Stimulated activated CD4-positive, alpha-beta T cell treated with anti-CD3 and anti-CD28 coated beads, Interleukin-12 subunit alpha, Interleukin-12 subunit beta, amount 100 ng/mL, for 4 hours (primary cell): ENCODE results near the gene PLIN5.
"Not testable (repeated sequence)": the region's sequence is repeated elsewhere in the genome, so short reads cannot be mapped to it uniquely, and the experiment has no call there.

ENCODE experiments used
- DNase-seq: peaks from one replicate; pipeline ENCODE4 v3.0.0-alpha.2; 2020

The PLIN5 gene

DNA sequence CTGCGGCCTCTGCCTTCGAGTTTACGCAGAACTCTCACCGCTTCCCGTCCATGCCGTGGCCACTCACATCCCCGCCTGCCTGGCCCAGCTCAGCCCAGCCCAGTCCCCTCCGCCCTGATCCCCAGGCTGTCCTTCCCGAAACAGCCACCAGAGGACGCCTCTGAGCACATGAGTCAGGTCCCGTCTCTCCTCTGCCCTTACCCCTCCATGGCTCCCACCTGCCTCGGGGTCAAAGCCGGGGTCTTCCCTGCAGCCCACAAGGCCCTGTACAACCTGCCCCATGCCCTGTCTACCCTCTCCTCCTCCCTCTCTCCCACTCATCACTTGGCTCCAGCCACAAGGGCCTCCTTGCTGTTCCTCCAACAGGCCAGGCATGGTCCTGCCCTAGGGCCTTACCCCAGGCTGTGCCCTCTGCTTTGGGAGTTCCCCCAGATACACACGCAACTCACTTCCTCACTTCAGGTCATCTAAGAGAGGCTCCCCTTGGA lies 32.6 kb upstream of the PLIN5 start:
- DNase-seq, result peak; percentile 53

- DNase-seq, result no peak
Measured at GRCh38 chr19:4566402-4567051, 31.5 kb upstream of the PLIN5 start.

GRCh38 chr19:4563562-4563961 lies 28.5 kb upstream of the PLIN5 start:
- DNase-seq, result not testable (repeated sequence)

GRCh38 chr19:4562085-4562484 lies 27.1 kb upstream of the PLIN5 start:
- not testable (repeated sequence) for DNase-seq

DNA sequence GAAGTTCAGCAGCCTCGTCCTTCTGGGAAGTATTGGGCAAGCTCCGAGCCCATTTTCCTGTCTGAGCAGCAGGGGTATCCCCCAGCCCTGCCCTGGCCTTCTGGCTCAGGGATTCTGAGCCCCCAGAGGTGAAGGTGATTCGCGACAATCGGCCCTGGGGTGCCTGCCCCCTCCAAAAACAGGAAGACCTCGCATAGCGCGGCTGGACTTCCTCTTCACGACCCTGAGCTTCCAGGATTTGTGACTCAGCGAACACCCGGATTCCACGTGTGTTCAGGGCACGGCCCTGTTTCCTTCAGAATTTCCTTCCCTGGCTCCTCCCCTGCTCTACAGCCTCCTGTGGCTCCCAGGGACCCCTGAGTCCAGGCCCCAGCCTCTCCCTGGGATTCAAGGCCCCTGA lies 24.5 kb upstream of the PLIN5 start, which contains the start of gene SEMA6B:
TSS of gene SEMA6B (minus strand) at position 116 of the 400 bp plus-strand sequence. CDS start 1,227 bp downstream, outside the sequence.
- DNase-seq, result no peak

DNA sequence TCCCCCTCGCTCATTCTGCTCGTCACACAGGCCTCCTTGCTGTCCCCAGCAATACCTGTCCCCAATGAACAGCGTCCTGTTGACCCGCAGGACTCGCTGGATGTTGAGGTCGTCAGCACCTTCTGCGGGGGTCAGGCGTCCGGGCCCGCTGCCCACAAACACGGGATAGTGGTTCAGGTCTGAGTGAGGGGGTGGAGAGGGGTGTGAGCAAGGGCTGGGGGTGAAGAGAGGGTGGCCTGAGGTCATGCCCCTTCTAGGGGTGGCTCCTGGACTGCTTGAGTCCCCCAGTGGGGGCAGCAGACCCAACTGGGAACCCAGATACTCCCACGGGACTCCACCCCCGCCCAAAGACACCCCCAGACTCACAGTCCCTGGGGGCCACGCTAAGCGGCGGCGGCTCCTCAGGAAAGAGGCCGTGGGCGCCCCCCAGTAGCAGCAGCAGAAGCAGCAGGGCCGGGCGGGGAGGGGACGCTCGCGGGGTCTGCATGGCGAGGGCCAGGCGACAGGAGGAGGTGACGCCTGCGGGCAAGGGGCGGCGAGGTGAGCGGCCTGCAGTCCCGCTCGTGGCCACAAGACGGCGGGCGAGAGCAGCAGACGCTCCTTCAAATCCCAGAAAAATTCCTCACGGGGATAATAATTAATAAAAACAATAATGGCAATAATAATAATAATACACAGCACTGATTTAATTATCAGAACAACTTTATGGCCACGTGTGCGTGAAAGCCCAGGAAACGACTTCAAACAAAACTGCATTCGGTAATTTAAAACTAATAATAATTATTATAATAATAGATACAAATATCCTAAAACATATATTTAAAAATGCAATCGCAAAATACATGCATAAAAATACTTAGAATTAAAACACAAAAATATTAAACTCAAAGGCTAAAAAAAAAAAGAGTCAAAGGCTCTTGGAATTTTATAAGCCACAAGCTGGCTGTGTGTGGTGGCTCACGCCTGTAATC lies 23.2 kb upstream of the PLIN5 start:
- DNase-seq, result peak; percentile 33

- DNase-seq, result no peak
Measured at GRCh38 chr19:4557144-4557970, 22.3 kb upstream of the PLIN5 start.

DNA sequence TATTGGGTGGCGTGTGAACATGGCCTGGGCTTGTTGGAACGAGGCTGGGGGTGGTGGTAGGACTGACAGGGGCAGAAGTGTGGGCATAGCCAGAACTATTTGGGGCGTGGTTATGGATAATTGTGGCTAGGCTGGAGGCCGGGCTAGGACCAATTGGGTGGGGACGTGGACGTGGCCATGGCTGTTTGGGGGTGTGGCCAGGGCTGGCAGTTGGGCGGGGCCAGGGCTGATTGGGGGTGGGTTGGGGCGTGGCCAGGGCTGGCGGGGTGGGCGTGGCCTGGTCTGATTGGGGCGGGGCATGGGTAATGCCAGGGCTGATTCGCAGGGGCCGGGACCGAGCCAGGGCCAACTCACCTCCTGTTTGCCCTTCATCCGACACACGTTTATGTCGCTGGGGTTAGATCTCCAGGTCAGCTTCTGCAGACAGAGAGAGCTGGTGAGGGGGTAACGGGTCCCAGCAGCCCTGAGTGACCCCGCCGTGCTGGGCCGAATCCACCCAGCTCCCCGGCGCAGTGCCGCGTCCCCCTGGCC lies 21.6 kb upstream of the PLIN5 start:
- DNase-seq, result peak; percentile 11

DNA sequence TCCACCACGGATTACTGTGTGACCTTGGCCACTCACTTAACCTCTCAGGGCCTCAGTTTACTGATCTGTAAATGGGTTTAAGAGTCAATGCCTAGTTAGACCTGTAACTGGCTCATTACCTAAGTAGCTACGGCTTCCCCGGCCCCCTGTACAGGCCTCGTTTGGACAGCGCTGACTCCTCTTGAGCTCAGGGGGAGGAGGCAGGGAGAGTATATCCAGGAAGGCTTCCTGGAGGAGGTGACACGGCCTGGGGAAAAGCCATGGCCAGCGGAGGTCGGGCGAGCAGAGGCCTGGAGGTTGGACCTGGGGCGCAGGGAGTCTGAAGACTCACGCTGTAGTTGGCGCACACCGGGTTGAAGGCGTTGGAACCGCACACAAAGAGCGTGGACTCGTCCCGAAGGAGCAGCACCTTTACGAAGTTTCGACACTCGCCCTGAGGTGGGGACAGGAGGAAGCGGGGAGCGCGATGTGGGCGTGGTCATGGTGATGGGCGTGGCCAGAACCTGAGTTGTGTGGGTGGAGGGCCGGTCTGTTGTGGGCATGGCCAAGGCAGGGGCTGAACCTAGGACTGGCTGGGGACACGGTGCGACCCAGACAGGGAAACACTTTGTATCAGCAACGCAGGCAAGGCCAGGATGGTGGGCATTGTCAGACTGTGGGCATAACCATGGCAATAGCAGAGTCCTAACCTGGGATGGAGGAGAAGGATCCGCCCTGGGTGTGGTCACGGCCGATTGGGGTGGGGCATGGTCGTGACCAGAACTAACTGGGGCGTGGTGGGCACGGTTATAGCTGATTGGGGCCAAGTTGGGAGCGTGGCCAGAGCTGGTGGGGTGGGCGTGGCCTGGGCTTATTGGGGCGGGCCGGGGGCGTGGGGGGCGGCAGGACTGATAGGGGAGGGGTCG lies 20.9 kb upstream of the PLIN5 start:
- DNase-seq, result no peak

GRCh38 chr19:4554717-4555116 lies 19.7 kb upstream of the PLIN5 start:
- no peak for DNase-seq

GRCh38 chr19:4553775-4554174 lies 18.8 kb upstream of the PLIN5 start:
- DNase-seq, result no peak

DNA sequence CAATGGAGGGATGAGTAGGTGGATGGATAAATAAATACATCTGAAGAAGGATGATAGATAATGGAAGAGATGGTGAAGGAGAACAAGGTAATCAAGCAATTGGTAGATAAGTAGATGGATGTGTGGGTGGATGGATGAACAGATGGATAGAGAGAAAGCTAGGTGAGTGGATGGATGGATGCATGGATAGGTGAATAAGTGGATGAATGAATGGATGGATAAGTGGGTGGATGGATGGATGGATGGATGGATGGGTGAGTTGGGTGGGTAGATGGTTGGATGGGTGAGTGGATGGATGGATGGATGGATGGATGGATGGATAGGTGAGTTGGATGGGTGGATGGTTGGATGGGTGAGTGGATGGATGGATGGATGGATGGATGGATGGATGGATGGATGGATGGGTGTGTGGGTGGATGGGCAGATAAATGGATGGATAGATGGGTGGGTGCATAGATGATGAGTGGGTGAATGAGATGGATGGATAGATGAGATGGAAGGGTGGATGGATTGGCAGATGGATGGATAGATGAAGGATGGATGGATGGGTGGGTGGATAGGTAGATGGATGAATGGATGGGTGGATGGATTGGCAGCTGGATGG lies 18.2 kb upstream of the PLIN5 start:
- no peak for DNase-seq

GRCh38 chr19:4552525-4552819 lies 17.4 kb upstream of the PLIN5 start:
- DNase-seq, result no peak

GRCh38 chr19:4550479-4551050 lies 15.5 kb upstream of the PLIN5 start:
- DNase-seq, result no peak

DNA sequence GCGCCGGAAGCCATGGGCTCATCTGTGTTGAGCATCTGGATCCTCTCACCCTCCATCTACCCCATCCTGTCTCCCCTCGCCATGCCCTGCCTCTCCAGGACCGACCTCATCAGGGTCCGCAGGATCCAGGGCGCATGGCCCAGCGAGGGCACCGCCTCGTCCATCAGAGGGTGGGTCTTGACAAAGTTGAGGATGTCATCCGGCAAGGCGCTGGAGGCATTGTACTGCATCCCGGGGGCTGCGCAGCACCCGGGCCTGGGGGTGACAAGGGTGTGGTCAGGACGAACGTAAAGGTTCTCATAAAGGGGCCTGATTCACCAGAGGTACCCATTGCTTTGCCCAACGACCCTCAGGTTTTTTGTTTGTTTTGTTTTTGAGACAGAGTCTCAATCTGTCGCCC lies 15.0 kb upstream of the PLIN5 start:
- no peak for DNase-seq

DNA sequence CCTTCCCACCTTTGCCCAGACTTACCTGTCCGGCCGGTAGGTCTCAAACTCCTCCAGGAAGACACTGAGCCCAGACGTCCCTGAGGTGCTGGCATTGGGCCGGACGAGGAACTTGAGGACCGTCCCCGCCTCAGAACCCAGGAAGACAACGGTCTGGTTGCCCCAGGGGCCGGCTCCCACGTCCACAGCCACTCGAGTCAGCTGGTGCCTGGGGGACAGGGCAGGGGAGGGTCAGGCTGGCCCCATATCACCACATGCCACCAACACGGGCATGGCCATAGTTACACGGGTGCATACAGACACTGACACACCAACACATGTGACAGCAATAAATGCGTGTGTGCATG lies 13.2 kb upstream of the PLIN5 start:
- no peak for DNase-seq

- DNase-seq, result no peak
Measured at GRCh38 chr19:4547303-4548237, 12.5 kb upstream of the PLIN5 start.

GRCh38 chr19:4543842-4544647 lies 9.0 kb upstream of the PLIN5 start:
- DNase-seq, result no peak
